Ishikawa (cell line): ENCODE results near the gene SMCHD1.

ENCODE experiments used
- CEBPB ChIP-seq: IDR thresholded peaks from 2 replicates; pipeline ENCODE4 v1.6.1; 2012
- CREB1 ChIP-seq: IDR thresholded peaks from 2 replicates; pipeline ENCODE4 v1.6.1; 2012; ENCODE audit warnings: low read depth
- EGR1 ChIP-seq: IDR thresholded peaks from 2 replicates; pipeline ENCODE4 v1.6.1; 2012
- EP300 ChIP-seq: IDR thresholded peaks from 2 replicates; pipeline ENCODE4 v1.6.1; 2012; ENCODE audit warnings: borderline replicate concordance
- RAD21 ChIP-seq: IDR thresholded peaks from 2 replicates; pipeline ENCODE4 v1.6.1; 2012; ENCODE audit warnings: low read depth
- TAF1 ChIP-seq: IDR thresholded peaks from 2 replicates; pipeline ENCODE4 v1.6.1; 2012; ENCODE audit warnings: low read depth, mild to moderate bottlenecking
- TCF12 ChIP-seq: IDR thresholded peaks from 2 replicates; pipeline ENCODE4 v1.6.1; 2012; ENCODE audit warnings: low read depth
- TEAD4 ChIP-seq: IDR thresholded peaks from 2 replicates; pipeline ENCODE4 v1.6.1; 2012
- ZBTB7A ChIP-seq: IDR thresholded peaks from 2 replicates; pipeline ENCODE4 v1.6.1; 2012; ENCODE audit warnings: low read depth
- TF ChIP-seq, protein P1 (sequence below): IDR thresholded peaks from 2 replicates; pipeline ENCODE4 v1.6.1; 2012
- TF ChIP-seq, protein P2 (sequence below): IDR thresholded peaks from 2 replicates; pipeline ENCODE4 v1.6.1; 2012
- TF ChIP-seq, protein P3 (sequence below): IDR thresholded peaks from 2 replicates; pipeline ENCODE4 v1.6.1; 2012; ENCODE audit warnings: low read depth, mild to moderate bottlenecking

DNA sequence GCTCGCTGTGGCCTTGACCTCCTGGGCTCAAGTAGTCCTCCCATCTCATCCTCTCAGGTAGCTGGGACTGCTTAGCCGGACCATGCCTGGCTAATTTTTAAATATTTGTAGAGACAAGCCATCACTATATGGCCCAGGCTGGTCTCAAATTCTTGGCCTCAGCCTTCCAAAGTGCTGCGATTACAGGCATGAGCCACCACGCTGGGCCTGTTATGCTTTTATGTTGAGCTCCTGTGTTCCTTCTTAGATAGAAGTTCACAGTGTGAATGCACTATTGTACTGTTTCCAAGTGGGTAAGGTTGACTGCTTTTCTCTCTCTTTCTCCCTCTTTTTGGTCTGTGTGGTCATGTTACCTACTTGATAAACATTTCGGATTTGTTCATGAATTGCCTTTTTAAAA lies 61.9 kb downstream of the SMCHD1 start:
- TF ChIP-seq, protein P1, sequence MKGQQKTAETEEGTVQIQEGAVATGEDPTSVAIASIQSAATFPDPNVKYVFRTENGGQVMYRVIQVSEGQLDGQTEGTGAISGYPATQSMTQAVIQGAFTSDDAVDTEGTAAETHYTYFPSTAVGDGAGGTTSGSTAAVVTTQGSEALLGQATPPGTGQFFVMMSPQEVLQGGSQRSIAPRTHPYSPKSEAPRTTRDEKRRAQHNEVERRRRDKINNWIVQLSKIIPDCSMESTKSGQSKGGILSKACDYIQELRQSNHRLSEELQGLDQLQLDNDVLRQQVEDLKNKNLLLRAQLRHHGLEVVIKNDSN = no peak
- TF ChIP-seq CEBPB (no peak), TCF12 (no peak), CREB1 (no peak), TEAD4 (no peak), ZBTB7A (no peak), EP300 (no peak), TAF1 (no peak), EGR1 (no peak), RAD21 (no peak)
- TF ChIP-seq, protein P2, sequence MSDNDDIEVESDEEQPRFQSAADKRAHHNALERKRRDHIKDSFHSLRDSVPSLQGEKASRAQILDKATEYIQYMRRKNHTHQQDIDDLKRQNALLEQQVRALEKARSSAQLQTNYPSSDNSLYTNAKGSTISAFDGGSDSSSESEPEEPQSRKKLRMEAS = no peak
- TF ChIP-seq, protein P3, sequence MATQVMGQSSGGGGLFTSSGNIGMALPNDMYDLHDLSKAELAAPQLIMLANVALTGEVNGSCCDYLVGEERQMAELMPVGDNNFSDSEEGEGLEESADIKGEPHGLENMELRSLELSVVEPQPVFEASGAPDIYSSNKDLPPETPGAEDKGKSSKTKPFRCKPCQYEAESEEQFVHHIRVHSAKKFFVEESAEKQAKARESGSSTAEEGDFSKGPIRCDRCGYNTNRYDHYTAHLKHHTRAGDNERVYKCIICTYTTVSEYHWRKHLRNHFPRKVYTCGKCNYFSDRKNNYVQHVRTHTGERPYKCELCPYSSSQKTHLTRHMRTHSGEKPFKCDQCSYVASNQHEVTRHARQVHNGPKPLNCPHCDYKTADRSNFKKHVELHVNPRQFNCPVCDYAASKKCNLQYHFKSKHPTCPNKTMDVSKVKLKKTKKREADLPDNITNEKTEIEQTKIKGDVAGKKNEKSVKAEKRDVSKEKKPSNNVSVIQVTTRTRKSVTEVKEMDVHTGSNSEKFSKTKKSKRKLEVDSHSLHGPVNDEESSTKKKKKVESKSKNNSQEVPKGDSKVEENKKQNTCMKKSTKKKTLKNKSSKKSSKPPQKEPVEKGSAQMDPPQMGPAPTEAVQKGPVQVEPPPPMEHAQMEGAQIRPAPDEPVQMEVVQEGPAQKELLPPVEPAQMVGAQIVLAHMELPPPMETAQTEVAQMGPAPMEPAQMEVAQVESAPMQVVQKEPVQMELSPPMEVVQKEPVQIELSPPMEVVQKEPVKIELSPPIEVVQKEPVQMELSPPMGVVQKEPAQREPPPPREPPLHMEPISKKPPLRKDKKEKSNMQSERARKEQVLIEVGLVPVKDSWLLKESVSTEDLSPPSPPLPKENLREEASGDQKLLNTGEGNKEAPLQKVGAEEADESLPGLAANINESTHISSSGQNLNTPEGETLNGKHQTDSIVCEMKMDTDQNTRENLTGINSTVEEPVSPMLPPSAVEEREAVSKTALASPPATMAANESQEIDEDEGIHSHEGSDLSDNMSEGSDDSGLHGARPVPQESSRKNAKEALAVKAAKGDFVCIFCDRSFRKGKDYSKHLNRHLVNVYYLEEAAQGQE = no peak
